ENCODE data around the gene PANX3. TPM values are rescaled to one million over a fixed set of nuclear protein-coding genes. Genes with fewer than 3 reads are reported as not detected.

The PANX3 gene, protein sequence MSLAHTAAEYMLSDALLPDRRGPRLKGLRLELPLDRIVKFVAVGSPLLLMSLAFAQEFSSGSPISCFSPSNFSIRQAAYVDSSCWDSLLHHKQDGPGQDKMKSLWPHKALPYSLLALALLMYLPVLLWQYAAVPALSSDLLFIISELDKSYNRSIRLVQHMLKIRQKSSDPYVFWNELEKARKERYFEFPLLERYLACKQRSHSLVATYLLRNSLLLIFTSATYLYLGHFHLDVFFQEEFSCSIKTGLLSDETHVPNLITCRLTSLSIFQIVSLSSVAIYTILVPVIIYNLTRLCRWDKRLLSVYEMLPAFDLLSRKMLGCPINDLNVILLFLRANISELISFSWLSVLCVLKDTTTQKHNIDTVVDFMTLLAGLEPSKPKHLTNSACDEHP
- total RNA-seq = not detected in 3 replicates

GRCh38 chr11:124611064-124611463, at the start of gene PANX3:
TSS of gene PANX3 (plus strand) at chr11:124611428. CDS start at chr11:124611557, 129 bp downstream.
- H3K27ac Mint-ChIP-seq = no peak within 1 kb of the TSS
- no peak within 1 kb of the TSS for H3K4me3 Mint-ChIP-seq
- DNase-seq (ENCODE audit: low spot score in 2 of 2, unreplicated experiment in 2 of 2) = no peak
- no peaks in the 10 kb centered on the region for H3K36me3 Mint-ChIP-seq
- H3K9me3 Mint-ChIP-seq = no peaks in the 10 kb centered on the region
- H3K4me1 Mint-ChIP-seq = no peaks in the 10 kb centered on the region
- TF ChIP-seq, protein P1, sequence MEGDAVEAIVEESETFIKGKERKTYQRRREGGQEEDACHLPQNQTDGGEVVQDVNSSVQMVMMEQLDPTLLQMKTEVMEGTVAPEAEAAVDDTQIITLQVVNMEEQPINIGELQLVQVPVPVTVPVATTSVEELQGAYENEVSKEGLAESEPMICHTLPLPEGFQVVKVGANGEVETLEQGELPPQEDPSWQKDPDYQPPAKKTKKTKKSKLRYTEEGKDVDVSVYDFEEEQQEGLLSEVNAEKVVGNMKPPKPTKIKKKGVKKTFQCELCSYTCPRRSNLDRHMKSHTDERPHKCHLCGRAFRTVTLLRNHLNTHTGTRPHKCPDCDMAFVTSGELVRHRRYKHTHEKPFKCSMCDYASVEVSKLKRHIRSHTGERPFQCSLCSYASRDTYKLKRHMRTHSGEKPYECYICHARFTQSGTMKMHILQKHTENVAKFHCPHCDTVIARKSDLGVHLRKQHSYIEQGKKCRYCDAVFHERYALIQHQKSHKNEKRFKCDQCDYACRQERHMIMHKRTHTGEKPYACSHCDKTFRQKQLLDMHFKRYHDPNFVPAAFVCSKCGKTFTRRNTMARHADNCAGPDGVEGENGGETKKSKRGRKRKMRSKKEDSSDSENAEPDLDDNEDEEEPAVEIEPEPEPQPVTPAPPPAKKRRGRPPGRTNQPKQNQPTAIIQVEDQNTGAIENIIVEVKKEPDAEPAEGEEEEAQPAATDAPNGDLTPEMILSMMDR (IDR thresholded peaks at IDR 0.05; ENCODE audit: unreplicated experiment) = no peak
- peaks cover 15% of the 10 kb centered on the region for H3K27me3 Mint-ChIP-seq (ENCODE audit: low read depth)

- peaks cover 48% of the 10 kb centered on the region for H3K27me3 Mint-ChIP-seq (ENCODE audit: low read depth)
- H3K4me3 Mint-ChIP-seq = no peak within 1 kb of the TSS
- DNase-seq (ENCODE audit: low spot score in 2 of 2, unreplicated experiment in 2 of 2) = no peak
- H3K36me3 Mint-ChIP-seq = no peaks in the 10 kb centered on the region
- no peak within 1 kb of the TSS for H3K27ac Mint-ChIP-seq
- peaks cover 12% of the 10 kb centered on the region for H3K9me3 Mint-ChIP-seq
- H3K4me1 Mint-ChIP-seq = no peaks in the 10 kb centered on the region
- TF ChIP-seq, protein P1 (IDR thresholded peaks at IDR 0.05; ENCODE audit: unreplicated experiment) = no peak
These were observed 41.5 kb upstream of the PANX3 start, which contains the start of gene OR8A1 for GRCh38 chr11:124569697-124570096. TSS of gene OR8A1 (plus strand) at chr11:124569997. CDS start at chr11:124570120, 123 bp downstream.

- TF ChIP-seq, protein P1 (IDR thresholded peaks at IDR 0.05; ENCODE audit: unreplicated experiment) = no peak
- no peak for DNase-seq (ENCODE audit: low spot score in 2 of 2, unreplicated experiment in 2 of 2)
- no peaks in the 10 kb centered on the region for H3K36me3 Mint-ChIP-seq
- H3K27ac Mint-ChIP-seq = no peak overlapping the region
- peaks cover 13% of the 10 kb centered on the region for H3K9me3 Mint-ChIP-seq
- peaks cover 45% of the 10 kb centered on the region for H3K27me3 Mint-ChIP-seq (ENCODE audit: low read depth)
- H3K4me1 Mint-ChIP-seq = no peaks in the 10 kb centered on the region
- H3K4me3 Mint-ChIP-seq = no peak overlapping the region
These were observed 41.1 kb upstream of the PANX3 start for GRCh38 chr11:124570160-124570559.

DNA sequence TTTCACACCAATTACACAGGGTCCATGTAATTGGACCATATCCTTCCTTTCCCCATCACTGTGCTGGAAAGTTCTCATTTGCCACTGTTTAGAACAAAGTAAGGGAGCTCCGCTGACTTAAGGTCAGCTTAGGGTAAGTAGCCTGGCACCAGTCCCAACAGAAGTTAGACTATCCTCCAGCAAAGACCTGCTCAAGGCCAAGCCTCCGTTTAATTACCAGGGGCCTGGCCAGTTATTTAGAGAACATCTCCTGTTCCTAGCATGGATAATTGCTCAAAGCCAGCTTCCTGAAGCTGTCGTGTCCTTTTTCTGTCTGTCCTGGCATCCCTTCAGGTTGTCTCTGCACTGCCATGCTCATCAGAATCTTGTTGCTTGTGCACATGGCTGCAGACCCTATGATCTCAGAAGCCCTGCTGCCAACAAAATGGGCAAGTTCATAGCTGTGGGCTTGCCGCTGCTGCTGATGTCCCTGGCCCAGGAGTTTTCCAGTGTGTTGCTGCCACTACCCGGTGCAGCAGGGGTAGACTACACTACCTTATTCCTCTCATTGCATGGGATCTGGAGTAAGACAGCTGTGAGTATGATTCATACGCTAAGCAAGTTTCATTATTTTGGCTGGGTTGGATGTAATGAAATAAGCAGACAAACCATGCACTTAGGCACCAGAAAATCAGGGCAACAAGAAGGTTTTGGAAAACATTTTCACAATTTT, 33.4 kb upstream of the PANX3 start:
- no peak overlapping the region for H3K27ac Mint-ChIP-seq
- DNase-seq (ENCODE audit: low spot score in 2 of 2, unreplicated experiment in 2 of 2) = no peak
- TF ChIP-seq, protein P1 (IDR thresholded peaks at IDR 0.05; ENCODE audit: unreplicated experiment) = no peak
- H3K36me3 Mint-ChIP-seq = no peaks in the 10 kb centered on the region
- H3K27me3 Mint-ChIP-seq (ENCODE audit: low read depth) = peaks cover 15% of the 10 kb centered on the region
- no peaks in the 10 kb centered on the region for H3K4me1 Mint-ChIP-seq
- peaks cover 13% of the 10 kb centered on the region for H3K9me3 Mint-ChIP-seq
- no peak overlapping the region for H3K4me3 Mint-ChIP-seq

DNA sequence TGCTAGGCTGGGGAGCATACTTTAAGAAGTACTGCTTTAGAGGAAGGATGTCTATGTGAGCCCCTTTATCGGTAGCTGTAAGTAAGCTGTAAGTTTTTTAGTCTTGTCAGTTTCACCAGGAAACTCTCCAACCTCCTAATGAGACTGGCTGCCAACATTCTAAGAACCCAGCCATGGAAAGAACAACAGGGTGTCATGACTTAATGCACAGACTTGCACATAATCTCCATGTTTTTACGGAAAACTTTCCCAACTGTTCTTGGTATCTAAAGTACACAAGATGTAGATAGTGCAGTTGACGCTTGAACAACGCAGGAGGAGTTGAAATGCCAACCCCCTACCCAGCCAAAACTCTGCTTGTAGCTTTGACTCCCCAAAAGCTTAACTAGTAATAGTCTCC, 32.5 kb upstream of the PANX3 start:
- Mint-ChIP-seq H3K27ac (no peak overlapping the region), H3K36me3 (no peaks in the 10 kb centered on the region), H3K4me3 (no peak overlapping the region), H3K4me1 (no peaks in the 10 kb centered on the region), H3K9me3 (peaks cover 9% of the 10 kb centered on the region), H3K27me3 (ENCODE audit: low read depth) (peaks cover 11% of the 10 kb centered on the region)
- TF ChIP-seq, protein P1 (IDR thresholded peaks at IDR 0.05; ENCODE audit: unreplicated experiment) = no peak
- DNase-seq (ENCODE audit: low spot score in 2 of 2, unreplicated experiment in 2 of 2) = no peak
